MCF 10A (cell line): ENCODE measurements around the gene NPTX1. TPM values are rescaled to one million over a fixed set of nuclear protein-coding genes. Genes with fewer than 3 reads are reported as not detected.

ENCODE experiments used
- BruUV-seq: library from RNA; stranded (reverse); fragments of 400-500 nt; replicated peaks from 2 replicates; lab custom pipeline; 2021; lab: Mats Ljungman, UMichigan
- CTCF ChIA-PET: fragments of 300-600 bp; sonication (Branson Sonifier 250); formaldehyde crosslinking; extraction: SDS; loops from one replicate; lab custom pipeline; 2021; ENCODE audit warnings: antibody characterized with exemption, inconsistent platforms; lab: Yijun Ruan, JAX
- POLR2A ChIA-PET: fragments of 300-600, 350-650 bp; sonication (Branson Sonifier 250); formaldehyde crosslinking; extraction: SDS; loops from one replicate; lab custom pipeline; 2020; ENCODE audit warnings: antibody characterized with exemption, inconsistent platforms; lab: Yijun Ruan, JAX
- DNase-seq: peaks from one replicate; pipeline ENCODE4 v3.0.0-alpha.2; 2018; ENCODE audit not compliant: unreplicated experiment
- H3K27ac Mint-ChIP-seq: one replicate; pipeline ENCODE4 v1.8.0; 2022; ENCODE audit warnings: mild to moderate bottlenecking, low read depth, mixed read lengths; ENCODE audit not compliant: unreplicated experiment
- H3K27me3 Mint-ChIP-seq: one replicate; pipeline ENCODE4 v1.8.0; 2022; ENCODE audit warnings: mixed read lengths; ENCODE audit not compliant: insufficient read depth, unreplicated experiment
- H3K36me3 Mint-ChIP-seq: one replicate; pipeline ENCODE4 v1.8.0; 2022; ENCODE audit warnings: mild to moderate bottlenecking, moderate library complexity, mixed read lengths; ENCODE audit not compliant: insufficient read depth, unreplicated experiment
- H3K4me1 Mint-ChIP-seq: one replicate; pipeline ENCODE4 v1.8.0; 2022; ENCODE audit warnings: mixed read lengths; ENCODE audit not compliant: insufficient read depth, unreplicated experiment
- H3K4me3 Mint-ChIP-seq: one replicate; pipeline ENCODE4 v1.8.0; 2022; ENCODE audit warnings: mild to moderate bottlenecking, moderate library complexity, mixed read lengths; ENCODE audit not compliant: unreplicated experiment
- H3K9me3 Mint-ChIP-seq: one replicate; pipeline ENCODE4 v1.8.0; 2022; ENCODE audit warnings: mixed read lengths; ENCODE audit not compliant: unreplicated experiment
- CTCF ChIP-seq: fragments of 200-600 bp; IDR thresholded peaks from one replicate; pipeline ENCODE4 v1.8.0; 2022; ENCODE audit warnings: antibody characterized with exemption, mild to moderate bottlenecking; ENCODE audit not compliant: unreplicated experiment
- intact Hi-C: fragments of 100-400 bp; cut with micrococcal nuclease; formaldehyde crosslinking; loops from 2 replicates; pipeline ENCODE4 v1.14.1; 2022
- total RNA-seq: library from RNA; stranded (reverse); gene quantifications from 2 replicates; pipeline ENCODE4 v1.2.3, GENCODE V29; 2022

Gene NPTX1
- total RNA-seq, 1 experiment from 2014 or later: not detected

GRCh38 chr17:80516171-80516932, 39.9 kb upstream of the NPTX1 start:
- DNase-seq: no peak
- POLR2A ChIA-PET: no interaction called here
- BruUV-seq: no TSS peak
- CTCF ChIA-PET: no interaction called here
- TF ChIP-seq CTCF: no peak
- Mint-ChIP-seq H3K27me3 (no peaks in the 10 kb centered on the region), H3K4me1 (no peaks in the 10 kb centered on the region), H3K9me3 (no peaks in the 10 kb centered on the region), H3K36me3 (no peaks in the 10 kb centered on the region), H3K27ac (no peak overlapping the region), H3K4me3 (no peak overlapping the region)
- intact Hi-C loops: no loop called here

- ChIA-PET POLR2A (no interaction called here), CTCF (no interaction called here)
- intact Hi-C loops: no loop called here
- no peak for TF ChIP-seq CTCF
- H3K36me3 Mint-ChIP-seq: no peaks in the 10 kb centered on the region
- H3K27ac Mint-ChIP-seq: no peak overlapping the region
- BruUV-seq: no TSS peak
- no peaks in the 10 kb centered on the region for H3K27me3 Mint-ChIP-seq
- H3K4me1 Mint-ChIP-seq: no peaks in the 10 kb centered on the region
- DNase-seq: no peak
- H3K9me3 Mint-ChIP-seq: no peaks in the 10 kb centered on the region
- H3K4me3 Mint-ChIP-seq: no peak overlapping the region
Observed at GRCh38 chr17:80513892-80514291, 37.5 kb upstream of the NPTX1 start.

GRCh38 chr17:80513201-80513600, 36.8 kb upstream of the NPTX1 start:
- ChIA-PET CTCF (no interaction called here), POLR2A (no interaction called here)
- Mint-ChIP-seq H3K36me3 (no peaks in the 10 kb centered on the region), H3K27me3 (no peaks in the 10 kb centered on the region), H3K27ac (no peak overlapping the region), H3K9me3 (no peaks in the 10 kb centered on the region), H3K4me3 (no peak overlapping the region), H3K4me1 (no peaks in the 10 kb centered on the region)
- BruUV-seq: no TSS peak
- no peak for TF ChIP-seq CTCF
- intact Hi-C loops: no loop called here
- no peak for DNase-seq

GRCh38 chr17:80512233-80512632, 35.8 kb upstream of the NPTX1 start:
- no peaks in the 10 kb centered on the region for H3K4me1 Mint-ChIP-seq
- ChIA-PET POLR2A (no interaction called here), CTCF (no interaction called here)
- H3K27me3 Mint-ChIP-seq: no peaks in the 10 kb centered on the region
- H3K36me3 Mint-ChIP-seq: no peaks in the 10 kb centered on the region
- no peak for DNase-seq
- no peak overlapping the region for H3K4me3 Mint-ChIP-seq
- no TSS peak for BruUV-seq
- no peak for TF ChIP-seq CTCF
- intact Hi-C loops: no loop called here
- no peak overlapping the region for H3K27ac Mint-ChIP-seq
- H3K9me3 Mint-ChIP-seq: no peaks in the 10 kb centered on the region
